Stimulated activated CD4-positive, alpha-beta T cell treated with anti-CD3 and anti-CD28 coated beads, Interleukin-1b, Interleukin-23, amount 100 ng/mL, for 1 hour (primary cell): ENCODE data around the gene TPX2.

Experiments
- DNase-seq, 2 donors: peaks; one replicate each; pipeline ENCODE4 v3.0.0-alpha.2; 2020; ENCODE audit warnings: low read depth in 2 of 2

Gene TPX2

DNA sequence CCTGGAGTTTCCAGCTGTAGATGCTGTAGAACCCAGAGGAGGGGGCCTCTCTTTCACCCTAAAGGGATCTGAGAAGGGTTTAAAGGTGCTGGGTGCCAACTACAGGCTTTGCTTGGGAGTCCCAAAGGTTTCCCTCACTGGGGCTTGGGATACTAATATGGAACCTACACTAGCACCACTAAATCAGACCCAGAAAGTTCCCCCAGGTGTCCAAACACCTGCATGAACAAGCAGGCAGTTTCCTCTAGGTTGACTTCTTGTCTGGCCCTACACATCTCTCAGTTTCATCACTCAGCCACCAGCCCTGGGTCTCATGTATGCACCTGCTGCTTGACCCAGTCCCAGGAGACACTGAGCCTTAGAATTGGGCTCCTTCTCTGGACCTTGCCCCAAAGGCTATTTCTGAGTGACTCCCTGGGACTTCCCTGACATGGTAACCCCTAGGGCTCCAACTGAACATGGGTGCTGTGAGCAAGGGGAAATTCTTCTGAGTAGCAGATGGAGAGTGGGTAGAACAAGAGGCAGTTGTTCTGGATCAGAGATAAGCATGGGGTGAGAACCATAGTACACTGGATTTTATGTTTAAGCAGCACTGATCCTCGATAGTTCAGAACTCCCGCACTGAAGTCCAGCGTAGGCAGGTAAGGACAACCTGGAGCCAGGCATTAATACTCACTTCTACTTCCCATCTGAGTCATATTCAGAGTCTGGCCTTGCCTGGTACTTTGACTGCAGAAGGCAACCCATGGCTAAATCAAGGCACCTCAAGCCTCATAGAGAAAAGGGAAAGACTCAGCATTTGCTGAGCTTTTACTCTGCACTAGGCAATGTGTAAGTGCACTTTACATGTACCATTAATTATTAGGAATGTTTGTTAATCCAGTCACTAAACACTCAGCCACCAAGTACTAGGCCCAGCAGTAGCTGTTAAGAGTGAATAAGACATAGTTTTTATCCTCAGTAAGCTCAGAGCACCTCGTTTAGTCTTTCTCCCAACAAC, 33.2 kb upstream of the TPX2 start:
- DNase-seq: no peak

DNA sequence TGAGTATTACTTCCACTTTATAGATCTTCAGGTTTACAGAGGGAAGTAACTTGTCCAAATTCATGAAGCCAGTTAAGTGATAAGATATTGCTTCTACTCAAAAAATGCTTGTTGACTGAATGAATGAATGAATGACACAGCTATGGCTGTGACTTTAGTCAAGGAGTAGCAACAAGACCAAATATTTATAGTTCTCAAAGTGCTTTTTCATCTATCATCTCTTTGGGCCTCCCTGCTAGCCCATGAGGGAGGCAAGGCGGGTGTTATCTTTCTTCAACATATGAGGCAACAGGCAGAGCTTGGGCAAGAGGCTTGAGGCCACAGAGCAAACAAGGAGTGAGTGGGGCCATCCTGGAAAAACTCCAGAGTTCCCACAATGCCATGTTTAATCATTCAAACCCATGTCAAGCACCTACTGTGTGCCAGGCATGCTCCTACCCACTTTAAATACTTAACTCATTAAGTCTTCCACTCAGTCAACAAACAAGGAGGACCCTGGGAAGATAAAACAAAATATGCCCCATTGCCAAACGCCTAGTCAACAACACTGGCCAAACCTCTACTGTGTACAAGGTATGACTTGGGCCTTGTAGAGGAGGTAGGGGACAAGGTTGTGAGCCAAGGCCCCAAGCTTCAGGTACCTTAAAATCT, 32.4 kb upstream of the TPX2 start:
- no peak for DNase-seq

DNA sequence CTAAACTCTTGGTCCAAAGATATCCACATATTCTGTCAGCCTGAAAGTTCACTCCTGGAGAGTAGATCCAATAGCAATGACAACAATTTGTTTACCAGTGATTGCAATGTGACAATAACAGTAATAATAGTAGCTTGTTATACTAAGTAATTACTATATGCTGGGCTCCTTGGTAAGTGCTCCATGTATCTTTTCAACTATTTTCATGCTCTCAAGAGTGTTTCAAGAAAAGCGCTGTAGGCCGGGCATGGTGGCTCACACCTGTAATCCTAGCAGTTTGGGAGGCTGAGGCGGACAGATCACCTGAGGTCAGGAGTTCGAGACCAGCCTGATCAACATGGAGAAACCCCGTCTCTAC, 31.9 kb upstream of the TPX2 start:
- no peak for DNase-seq

DNA sequence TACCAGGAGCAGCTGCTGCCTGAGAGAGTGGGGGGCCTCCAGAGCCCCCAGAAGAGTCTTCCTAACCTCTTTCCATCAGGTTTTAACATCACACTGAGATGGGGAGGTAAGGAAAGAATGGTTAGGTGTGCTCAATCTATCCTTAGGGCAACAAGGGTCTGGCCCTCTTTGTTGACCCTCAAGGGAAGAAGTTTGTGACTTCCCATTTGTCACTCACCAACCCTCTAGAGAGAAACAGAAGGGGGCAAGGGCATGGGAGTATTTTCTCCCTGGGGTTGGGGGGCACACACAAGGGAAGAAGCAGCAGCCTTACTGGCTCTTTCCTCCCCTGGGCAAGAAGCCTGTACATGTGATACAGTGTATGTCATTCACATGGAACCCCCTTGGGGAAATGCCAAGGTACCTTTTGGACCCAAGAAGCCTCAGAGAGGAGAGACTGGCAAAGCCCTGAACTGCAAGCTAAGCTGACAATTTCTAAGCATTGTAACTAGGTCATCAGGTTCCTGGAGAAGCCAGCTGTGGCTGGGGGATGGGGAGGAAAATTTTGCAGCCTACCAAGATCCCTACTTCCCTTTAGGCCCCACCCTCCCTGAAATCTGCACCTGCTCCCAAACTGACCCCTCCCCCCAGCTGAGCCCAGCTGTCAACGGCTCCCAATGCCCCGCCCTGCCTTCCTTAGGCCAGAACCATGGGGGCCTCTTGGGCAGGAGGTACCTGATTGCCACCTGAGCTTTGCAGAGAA, 30.9 kb upstream of the TPX2 start:
- DNase-seq: no peak

DNA sequence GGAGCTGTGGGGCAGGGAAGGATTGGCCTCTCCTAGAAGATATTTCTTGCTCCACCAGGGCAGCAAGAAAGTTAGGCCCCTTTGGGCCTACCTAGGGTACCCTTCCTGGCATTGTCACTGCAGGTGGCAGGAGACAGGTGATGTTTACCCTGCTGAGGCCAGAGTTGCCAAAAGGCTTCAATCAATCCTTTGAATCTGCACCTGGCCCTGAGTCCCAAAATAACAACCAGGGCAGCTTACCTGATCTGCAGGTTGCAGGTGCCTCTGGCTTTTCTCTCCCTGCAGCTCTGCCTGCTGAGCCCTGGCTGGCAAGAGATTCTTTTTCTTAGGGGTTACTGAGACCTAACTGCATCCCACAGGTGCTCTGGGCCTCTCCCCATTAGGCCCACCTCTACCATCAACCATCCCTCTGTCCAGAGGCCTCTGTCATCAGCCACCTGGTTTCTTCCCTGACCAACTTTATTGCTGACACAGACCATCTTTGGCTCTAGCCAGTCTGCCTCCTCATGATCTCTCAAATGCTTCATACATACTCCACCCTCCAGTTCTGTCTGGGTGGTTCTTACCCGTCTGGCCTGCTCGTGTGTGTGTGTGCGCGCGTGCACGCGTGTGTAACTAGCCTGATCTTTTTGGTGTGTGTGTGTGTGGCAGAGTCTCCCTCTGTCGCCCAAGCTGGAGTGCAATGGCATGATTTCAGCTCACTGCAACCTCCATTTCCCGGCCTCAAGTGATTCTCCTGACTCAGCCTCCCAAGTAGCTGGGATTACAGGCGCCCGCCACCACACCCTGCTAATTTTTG, 30.2 kb upstream of the TPX2 start:
- DNase-seq: no peak

DNA sequence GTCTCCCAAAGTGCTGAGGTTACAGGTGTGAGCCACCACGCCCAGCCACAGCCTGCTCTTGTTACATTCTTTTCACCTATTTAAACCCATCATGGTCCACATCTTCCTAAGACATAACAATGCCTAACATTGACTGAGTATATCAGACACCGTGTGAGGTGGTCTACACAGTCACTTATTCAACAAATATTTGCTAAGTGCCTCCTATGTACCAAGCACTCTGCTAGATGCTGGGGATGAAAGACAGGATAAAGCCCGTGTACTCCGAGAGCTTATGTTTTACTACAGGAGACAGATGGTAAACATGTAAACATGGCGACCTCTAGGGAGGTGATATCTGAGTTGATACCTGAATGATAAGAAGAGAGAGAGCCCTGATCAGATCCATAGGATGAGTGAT, 29.2 kb upstream of the TPX2 start:
- no peak for DNase-seq

DNA sequence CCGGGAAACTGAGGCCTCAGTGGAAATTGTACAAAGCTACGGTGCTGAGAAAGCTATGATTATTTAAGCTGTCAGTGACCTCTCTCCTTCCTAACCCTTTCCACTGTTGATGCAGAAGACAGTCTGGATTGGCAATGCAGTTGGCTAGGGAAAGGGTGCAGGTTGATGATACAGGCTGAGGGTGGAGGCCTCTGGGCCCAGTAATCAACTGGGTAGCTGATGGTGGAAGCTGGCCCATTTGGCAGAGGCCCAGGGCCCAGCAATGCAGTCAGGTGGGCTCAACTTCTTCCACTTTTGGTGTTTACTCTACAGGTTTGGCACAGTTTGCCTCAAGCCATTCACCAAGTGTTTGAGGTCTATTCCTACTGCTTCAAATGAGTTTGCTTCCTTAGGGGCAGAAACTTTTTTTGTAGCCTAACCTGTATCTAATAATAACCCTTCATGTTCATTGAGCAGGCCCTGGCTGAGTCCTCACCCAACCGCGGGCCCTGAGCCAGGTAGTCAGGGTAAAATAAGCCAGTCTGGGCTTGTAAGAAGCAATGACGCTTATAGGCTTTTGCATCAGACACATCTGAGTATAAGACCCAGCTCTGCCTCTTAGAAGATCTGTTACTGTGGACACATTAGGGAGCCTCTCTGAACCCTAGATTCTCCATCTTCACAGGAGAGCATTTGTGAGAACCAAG, 28.5 kb upstream of the TPX2 start:
- DNase-seq: no peak

DNA sequence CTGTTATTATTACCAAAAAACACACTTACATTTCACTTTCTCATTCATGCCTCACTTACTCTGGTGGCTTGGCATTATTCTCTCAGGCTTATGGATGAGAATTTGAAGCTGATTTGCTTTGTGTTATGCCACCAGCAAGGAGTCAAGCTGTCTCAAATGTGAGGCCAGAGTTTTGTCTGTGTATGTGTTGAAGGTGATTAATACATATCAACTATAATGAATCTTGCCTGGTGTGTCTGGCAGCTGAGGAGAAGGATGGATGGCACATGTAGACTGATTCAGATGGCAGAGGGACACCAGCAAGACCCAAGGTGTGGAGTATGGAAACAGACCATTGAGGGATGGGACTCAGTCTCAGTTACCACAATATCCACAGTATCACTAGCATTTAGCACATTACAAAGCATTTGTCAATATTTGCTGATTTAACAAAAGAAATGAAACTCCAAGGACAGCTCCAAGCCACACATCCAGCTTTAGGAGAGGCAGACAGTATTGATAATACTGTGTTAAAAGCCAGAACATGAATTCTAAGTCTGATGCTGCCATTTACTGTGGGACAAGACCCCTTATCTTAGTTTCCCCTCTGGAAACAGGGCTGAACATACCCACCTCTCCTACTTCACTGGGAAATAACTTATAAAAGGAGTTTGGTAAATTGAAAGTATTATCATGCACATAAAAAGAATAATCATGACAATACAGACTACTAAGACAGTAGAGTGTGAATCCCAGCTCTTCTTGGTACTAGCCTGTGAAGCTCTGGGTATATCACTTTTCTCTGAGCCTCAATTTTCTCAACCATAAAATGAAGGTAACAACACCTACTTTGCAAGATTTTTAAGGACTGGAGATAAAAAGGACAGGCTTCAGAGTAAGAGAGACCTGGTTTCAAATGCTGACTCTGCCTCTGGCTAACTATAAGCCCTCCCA, 27.6 kb upstream of the TPX2 start:
- no peak for DNase-seq

DNA sequence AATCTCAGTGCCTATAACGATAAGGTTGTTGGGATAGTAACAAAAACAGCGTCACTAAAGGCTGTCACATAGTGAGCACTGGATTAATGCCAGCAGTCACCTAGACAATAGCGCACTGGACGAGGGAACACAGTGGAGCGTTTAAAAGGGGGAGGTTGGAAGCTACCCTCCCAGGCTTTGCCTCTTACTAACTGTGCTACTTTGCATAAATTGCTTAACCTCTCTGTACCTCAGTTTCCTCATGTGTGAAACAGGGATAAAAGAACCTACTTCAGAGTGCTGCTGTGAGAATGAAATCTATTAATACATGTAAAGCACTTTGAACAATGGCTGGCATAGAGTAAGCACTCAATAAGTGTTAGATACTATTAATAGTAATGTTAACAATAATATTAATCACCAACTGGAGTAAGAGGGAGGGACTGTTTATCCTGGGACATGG, 27.0 kb upstream of the TPX2 start:
- DNase-seq: no peak

DNA sequence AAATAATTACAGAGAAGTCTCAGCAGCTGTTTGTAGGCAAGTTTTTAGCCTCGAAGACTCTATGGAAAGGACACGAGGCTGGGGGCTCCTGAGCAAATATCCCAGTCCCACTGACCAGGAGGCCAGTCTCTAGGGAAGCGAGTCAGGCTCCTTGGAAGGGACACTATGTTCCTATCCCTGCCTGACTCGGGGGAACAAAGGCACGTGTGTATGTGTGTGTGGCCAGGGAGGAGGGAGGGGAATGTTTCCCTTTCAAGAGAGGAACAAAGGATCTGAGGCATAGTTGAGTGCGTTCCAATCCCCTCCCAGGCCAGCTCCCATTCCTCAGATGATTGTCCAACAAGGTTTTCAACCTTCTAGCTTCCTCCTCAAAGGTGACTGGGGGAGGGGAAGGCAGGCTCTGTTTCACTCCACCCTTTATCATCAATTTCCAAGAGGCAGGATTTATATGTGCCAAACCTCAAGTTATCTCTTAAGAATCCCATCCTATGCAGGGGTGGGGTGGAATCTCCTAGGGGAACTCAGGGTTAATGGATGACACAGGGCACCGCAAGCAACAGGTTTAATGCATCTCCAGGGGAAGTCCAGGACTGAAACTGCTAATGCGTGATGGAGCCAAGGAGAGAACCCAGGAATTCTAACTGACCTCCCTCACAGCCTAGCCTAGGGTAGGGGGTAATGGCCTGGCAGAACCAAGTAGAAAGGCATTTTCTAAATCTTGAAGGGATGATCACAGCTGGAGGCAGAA, 26.4 kb upstream of the TPX2 start:
- no peak for DNase-seq

DNA sequence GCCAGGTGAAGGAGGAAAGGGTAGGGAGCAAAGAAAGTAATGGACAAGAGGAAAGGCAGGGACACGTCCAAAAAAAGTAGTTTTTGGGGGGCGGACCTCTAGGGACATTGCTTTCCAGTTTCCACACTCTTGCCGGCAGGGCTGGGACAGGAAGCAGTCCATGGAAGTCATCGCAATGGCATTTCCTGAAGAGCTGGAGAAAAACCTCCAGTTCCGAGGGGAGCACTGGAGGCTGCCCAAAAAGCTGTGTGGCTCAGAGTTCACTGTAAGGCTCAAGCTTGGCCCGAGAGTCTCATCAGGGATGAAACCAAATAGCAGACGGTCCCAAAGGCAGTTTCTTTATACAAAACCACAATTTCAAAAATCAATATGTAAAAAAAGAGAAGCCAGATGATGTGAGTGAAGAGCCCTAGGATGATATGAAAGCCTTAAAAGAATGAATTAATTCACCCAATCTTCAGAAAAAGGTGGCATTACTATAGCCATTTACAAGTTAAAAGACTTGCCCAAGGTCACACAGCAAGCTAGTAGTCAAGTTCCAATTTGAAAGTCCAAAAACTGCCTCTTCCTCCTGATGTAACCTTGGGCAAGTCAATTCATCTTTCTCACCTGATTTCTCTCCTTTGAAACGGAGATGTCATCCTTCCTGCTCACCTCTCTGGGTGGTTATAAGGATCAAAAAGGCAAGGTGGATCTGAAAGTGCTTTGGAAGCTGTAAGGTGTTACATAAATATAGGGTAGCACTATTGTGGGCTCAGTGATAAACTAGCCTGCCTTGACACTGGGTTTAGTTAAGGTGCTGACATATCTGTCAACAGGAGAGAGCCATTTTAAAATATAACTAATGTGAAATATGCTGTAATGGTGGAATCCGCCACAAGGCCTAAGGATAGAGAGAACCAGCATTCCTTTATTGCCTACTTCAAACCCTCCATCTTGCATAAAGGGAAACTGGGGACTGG, 25.5 kb upstream of the TPX2 start:
- no peak for DNase-seq

DNA sequence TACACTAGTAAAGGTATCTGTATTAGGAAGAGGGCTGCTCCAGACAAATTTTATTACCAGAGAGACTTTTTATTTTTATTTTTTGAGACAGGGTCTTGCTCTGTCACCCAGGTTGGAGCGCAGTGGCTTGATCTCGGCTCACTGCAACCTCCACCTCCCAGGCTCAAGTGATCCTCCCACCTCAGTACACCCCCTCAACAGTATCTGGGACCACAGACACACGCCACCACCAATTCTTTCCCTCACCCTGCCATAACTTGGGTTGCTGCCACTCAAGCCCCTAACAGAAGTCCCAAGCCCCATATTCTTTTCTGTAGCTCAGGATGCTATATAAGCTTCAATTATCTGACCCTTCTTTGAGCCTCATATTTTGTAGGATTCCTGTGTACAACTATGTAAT, 23.3 kb upstream of the TPX2 start:
- DNase-seq: no peak

DNA sequence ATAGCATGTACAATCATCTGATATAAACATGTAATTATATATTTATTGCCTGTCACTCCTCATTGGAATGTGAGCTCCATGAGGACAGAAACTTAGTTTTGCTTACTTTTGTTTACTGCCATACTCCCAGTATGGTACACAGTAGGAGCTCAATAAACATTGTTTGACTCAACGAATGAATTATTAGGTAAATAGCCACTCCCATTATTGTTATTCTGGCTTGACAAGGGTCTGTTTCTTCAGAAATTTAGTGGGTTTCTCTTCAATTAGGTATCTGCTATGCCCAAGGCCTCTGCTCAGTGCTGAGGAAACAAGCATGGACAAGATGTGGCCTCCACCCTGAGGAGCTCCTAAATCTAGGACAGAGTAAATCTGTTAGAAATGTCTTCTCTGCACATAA, 22.7 kb upstream of the TPX2 start:
- no peak for DNase-seq

DNA sequence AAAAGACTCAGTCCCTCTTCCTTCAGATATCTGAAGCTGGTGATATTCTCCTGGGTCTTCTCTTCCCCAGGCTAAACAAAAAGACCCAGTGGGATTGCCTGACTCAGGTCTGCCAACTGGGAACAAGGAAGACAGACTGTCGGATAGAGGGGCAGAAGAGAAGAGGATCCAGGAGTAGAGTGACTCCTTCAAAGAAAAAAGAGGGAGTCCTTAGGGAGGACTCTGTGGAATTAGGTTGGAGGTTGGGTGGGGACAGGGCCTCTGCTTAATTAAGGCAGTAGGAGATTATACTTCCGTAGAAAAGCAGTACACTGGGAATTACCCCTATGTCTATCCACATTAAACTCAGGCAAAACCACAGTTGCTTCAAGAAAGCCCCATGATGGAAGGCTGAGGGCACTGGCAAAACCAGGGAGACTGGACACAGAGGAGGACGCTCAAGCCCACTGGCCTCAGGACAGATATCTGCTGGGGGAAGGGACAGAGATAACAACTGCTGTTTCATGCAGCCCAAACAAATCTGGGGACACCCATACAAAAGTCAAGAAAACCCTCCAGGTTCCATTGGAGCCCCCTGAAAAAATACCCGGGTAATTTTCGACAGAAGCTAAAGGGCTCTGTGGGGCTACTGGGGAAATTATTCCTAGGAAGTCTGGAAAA, 22.1 kb upstream of the TPX2 start:
- DNase-seq: no peak

DNA sequence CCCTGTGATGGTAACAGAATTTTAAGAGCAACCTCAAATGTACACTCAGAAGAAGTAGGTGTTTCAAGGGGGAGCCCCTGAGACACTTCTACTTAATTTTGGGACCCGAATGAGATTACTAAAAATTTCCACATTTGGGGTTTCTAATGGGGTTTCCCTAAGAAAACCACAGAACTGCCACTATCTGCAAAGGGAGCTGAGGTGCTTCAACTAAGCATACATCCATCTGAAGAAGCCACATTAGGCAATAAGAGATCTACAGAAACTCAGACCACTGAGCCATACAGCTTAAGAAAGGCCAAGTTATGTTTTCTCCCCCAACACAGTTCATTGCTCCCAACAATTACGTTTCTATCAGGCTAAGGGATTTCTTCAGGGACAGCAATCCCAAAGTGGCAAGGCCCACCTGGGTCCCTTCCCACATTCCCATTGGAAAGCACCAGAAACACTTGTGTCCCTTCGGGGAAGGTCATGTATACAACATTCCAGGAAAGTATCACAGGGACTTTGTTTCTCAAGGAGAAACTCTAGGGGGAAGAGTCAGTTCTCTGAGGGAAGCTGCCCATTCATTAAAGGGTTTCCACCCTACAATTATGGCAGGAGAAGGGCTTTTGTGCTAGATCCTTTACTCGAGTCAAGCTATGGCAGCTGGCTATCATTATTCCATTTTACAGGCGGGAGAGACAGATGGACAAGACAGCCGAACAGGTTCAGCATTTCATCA, 21.4 kb upstream of the TPX2 start:
- DNase-seq: no peak

DNA sequence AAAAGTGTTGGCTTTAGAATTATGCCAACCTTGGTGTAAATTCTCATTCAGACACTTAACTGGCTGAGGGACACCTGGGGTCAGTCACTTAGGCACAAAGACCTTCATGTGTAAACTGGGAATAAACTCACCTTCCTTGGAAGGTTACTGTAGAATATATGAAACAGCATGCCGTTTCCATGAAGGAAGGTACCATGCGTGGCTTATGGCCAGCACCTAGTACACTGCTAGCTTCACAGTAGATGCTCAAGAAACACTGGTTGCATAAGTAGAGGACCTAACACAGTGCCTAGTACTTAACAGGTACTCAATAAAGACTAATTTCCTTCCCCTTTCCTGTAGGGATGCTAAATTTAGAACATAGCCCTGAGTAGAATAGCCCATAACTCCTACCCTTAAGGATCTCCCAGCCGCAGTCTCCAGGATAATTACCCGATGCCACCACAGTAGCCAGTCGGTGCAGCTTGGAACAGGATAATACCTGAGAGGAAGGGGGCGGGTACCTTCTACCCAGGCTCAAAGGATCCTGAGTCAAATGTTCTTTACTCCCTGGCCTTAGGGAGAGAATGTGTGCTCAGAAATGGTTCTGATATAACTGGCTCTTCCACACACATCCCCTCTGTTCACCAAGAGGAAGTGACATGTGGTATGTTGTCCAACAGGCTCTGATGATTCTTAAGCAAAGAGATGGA, 20.0 kb upstream of the TPX2 start:
- DNase-seq: no peak
